ENCODE data around the gene CCDC60.

CCDC60 gene, protein sequence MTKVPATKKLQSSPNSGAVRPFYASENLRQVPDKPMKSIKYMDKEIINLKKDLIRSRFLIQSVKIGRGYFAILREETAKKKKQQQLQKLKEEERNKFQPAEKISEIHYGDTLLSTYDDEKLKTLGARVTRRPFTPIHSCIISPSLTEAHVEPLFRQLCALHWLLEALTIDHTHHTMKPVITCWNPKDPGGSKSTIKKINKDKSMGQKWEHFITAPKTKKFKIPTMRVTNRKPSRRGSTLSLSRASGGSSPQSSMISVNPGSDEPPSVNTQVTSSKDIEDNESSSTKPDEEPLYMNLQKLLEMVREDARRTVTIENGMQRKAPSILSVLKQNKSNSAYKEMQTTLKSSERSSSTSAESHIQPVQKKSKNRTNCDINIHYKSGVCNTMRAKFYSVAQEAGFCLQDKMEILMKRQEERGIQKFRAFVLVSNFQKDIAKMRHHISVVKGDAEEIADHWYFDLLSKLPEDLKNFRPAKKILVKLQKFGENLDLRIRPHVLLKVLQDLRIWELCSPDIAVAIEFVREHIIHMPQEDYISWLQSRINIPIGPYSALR

GRCh38 chr12:119334430-119335170, at the start of gene CCDC60:
TSS of gene CCDC60 (plus strand) at chr12:119334729. CDS start at chr12:119335177, 448 bp downstream.
- peak; percentile 4 for DNase-seq (ENCODE audit: low spot score)

GRCh38 chr12:119288576-119288975, 46.0 kb upstream of the CCDC60 start:
- no peak for DNase-seq (ENCODE audit: low spot score)

GRCh38 chr12:119292893-119293630, 41.5 kb upstream of the CCDC60 start:
- no peak for DNase-seq (ENCODE audit: low spot score)

DNA sequence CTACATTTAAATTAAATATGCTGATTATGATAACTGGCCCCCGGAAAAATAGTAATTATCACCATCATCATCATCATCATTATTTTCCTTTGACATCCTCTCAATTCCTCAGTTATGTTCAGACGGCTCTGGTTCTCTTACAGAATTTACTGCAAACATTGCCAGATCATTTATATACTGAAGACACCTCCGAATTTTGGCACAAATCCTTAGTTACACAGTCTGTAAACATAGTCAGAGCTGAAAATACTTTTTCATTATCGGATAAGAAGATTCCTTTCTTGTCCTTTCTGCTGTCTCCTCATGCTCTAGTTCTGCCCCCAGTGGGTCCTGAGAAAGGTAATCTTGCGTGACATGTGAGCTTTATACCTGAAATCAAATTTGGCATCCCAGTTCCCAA, 40.3 kb upstream of the CCDC60 start:
- no peak for DNase-seq (ENCODE audit: low spot score)

DNA sequence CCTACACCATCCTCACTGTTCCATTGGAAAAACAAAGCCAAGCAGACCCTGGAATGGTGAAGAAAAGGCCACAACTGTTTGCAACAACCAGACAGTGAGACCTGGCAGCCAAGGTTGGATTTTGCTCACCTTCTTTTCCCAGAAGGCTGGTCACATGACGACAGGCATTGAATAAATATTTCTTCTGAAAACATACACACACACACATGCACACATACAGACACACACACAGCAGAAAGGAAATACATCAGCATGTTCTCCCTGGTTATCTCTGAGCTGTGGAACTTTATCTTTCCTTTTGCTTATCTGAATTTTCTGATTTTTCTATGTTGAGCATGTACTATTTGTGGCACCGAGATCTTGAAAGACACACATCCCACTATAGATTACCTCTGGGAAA, 38.0 kb upstream of the CCDC60 start:
- DNase-seq (ENCODE audit: low spot score), result no peak

DNA sequence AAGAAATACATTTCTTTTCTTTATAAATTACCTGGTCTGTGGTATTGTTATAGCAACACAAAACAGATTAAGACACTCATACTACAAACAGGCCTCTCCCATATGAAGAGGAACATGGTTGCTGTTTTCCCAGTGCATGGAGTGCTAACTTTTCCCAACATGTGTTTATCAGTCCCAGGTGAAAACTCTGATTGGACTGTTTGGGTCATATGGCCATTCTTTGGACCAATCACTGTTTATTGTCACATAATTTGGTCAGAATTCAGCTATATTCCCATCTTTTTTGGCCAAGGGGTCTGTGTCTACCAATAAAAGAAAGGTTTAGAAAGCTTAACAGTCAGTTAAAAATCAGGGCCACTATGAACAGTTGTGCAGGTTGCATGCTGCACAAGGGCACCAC, 35.4 kb upstream of the CCDC60 start:
- DNase-seq (ENCODE audit: low spot score), result no peak

DNA sequence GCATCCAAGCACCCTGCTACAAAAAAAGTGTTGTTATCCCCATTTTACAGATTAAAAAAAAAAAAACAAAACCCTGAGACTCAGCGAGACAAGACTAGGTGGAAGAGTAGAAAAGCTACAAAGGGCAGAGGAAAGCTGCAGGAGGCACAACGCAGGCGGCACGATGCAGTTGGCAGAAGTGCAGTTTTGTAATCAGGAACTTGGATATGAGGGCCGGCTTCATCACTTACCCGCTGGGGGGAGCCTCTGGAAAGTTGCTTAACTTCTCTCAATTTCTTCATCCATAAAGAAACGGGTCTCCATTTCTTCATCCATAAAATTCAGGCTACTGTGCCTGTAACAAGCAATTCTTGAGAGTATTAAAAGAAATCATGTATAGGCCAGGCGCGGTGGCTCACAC, 33.1 kb upstream of the CCDC60 start:
- no peak for DNase-seq (ENCODE audit: low spot score)

DNA sequence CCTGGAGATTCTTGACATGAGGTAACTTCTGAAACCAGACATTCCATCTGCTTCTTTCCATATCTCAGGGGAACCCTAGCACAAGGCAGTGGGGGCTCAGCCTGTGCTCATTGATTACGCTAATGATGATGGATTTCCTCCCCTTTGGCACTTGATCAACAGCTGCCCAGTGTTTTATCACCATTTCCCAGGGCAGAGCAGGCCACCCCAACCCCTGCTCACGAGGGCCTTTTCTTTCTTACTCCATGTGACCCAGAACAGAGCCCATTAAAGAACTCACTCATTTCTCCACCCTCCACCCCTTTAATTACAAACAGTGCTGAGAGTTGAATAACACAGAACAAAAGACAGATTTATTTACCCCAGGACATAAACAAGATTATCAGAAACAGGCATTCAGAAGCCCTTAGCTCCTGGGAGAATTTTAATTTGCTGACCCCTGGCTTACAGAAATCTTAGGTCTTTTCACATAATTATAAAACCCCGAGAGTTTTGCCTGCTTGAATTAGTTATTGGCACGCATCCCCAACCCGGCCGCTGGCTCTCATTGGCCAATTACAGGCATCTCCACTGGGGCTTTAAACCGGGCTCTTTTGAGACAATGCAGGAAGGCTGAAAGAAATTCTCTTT, 32.0 kb upstream of the CCDC60 start:
- no peak for DNase-seq (ENCODE audit: low spot score)

DNA sequence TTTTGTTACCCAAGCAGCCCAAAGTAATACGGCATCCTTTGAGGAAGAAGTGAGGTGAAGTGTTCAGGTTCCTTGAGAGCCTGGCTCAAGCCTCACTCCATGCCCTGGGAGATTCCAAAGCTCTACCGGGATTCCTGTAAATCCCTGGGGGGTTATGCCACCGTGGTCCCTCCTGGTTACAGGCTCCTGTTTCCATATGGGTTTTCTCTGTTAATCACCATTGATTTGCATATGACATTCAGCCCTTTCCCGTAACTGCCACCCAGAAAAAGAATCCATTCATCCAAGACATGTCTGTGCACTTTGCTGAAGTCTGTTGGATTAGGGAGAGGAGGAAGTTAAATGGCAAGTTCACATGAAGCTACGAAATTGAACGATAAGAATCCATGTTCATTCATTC, 27.9 kb upstream of the CCDC60 start:
- no peak for DNase-seq (ENCODE audit: low spot score)

DNA sequence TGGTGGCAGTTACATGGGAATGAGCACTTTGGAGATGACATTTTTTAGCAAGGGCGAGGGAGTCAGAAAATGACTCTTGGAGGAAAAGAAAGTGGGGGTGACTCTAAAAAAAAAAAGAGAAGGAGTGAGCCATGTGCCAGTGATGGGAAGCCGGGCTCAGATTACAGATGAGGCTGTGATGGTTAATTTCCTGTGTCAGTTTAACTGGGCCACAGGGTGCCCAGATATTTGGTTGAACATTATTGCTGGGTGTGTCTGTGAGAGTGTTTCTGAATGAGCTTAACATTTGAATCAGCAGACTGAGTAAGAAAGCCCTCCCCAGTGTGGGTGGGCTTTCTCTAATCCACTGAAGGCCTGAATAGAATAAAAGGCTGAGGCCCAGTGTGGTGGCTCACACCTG, 26.8 kb upstream of the CCDC60 start:
- no peak for DNase-seq (ENCODE audit: low spot score)

DNA sequence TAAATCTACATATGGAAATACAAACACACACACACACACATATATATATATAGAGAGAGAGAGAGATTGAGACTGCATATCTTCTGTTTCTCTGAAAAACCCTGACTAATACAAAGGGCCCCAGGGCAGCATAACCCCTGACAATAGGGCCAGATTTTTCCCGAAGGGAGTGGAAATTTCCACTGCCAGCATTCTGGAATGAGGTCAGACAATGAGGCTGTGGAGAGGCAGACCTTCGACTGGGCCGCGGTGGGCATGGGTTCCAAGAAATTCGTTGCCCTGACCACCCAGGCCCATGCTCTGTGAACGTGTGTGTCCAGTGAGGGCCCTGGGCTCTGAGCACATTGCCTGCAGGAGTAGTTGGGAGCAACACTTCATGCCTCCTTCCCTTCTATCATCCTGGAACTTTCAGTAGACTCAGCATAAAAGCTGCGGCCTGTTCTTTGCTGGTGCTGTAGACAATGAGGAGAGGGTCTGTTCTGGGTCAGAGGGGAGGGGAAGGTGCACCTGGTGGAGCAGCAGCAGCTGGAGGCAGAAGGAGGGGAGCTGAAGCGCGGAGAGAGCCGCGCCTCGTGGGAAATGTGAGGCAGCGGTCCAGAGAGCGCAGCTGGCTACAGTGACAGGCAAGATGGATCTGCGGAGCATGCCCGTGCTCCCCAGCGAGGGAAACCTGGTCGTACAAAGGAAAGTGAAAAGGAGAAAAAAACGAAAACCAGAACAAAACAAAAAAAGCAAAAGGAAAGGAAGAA, 25.6 kb upstream of the CCDC60 start:
- no peak for DNase-seq (ENCODE audit: low spot score)

GRCh38 chr12:119311878-119312277, 22.7 kb upstream of the CCDC60 start:
- DNase-seq (ENCODE audit: low spot score), result no peak

- DNase-seq (ENCODE audit: low spot score), result no peak
Measured at GRCh38 chr12:119312904-119313303, 21.6 kb upstream of the CCDC60 start.

GRCh38 chr12:119314290-119314689, 20.2 kb upstream of the CCDC60 start:
- no peak for DNase-seq (ENCODE audit: low spot score)

DNA sequence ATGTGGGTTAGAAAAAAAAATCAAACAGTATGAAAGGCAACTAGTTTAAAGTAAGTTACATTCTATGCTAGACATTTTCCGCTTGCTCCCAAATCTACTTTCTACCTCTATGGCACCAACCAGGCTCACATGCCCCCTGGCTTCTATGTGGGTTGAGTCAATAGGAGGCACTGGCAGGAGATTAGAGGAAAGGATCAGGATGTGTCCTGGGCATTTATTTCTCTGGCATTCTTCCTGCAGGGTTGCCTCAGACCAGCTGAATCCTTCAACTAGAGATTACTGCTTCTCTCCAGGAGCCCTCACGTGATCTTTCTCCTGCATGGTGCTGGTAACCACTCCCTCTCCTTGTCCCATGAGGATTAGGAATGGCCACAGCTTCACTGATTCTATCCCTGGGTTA, 14.9 kb upstream of the CCDC60 start:
- DNase-seq (ENCODE audit: low spot score), result no peak

- DNase-seq (ENCODE audit: low spot score), result no peak
Measured at GRCh38 chr12:119320678-119321077, 13.9 kb upstream of the CCDC60 start.

DNA sequence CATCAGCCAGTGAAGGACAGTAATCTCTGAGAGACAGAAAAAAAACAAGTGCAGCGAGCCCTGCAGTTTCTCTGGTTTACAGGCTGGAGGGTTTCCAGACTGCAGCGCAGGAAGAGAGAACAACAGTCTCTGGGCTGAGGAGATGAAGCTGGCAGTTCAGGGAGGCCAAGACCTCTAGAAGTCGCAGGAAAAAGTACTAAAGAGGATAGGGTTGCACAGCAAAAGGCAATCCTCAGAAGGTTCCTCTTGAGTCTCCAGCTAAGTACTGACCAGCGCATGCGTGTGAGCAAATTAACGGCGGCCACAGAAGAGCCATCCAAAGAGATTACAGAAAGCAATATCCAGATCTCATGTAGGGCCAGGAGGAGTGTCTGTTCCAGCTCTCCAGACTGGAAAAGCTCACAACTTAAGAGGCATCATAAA, 12.2 kb upstream of the CCDC60 start:
- DNase-seq (ENCODE audit: low spot score), result no peak

DNA sequence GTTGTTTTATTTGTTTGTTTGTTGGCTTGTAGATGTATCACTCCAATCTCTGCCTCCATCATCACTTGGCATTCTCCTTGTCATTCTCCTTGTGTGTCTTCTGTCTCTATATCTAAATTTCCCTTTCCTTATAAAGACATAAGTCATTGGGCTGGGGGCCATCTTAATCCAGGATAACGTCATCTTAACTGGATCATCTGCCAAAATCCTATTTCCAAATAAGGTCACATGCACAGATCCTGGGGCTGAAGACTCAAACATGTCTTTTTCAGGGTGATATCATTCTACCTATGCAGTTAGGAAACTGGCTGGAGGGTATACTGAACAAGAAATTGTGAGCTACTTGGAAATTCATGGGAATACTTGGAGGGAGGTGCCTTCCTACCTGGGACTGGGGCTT, 8.7 kb upstream of the CCDC60 start:
- DNase-seq (ENCODE audit: low spot score), result no peak

DNA sequence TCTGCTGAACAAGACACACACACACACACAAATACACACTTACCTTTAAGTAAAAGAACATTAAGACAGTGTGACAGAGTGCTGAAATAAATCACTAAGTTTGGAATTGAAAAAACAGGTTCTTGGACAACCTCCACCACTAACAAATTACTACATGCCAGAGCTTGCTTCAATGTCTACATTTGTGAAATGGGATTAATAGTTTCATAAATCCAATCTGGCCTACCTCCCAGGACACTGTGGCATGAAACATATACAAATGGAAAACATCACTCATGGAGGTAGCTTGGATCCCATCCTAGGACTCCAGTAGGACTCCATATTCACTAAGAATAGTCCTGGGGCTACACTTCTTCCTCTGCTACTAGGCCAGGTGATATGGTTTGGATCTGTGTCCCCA, 8.2 kb upstream of the CCDC60 start:
- no peak for DNase-seq (ENCODE audit: low spot score)

- DNase-seq (ENCODE audit: low spot score), result no peak
Measured at GRCh38 chr12:119327471-119327870, 7.1 kb upstream of the CCDC60 start.

GRCh38 chr12:119328111-119328510, 6.4 kb upstream of the CCDC60 start:
- peak; percentile 6 for DNase-seq (ENCODE audit: low spot score)
